BLaER1 (cell line): ENCODE data around the gene HOXA3.

Source experiments
- H3K27ac ChIP-seq: shearing (Covaris generic); formaldehyde crosslinking; 2 replicates; pipeline ENCODE4 v1.8.1; 2022
- H3K27me3 ChIP-seq: shearing (Covaris generic); formaldehyde crosslinking; 2 replicates; pipeline ENCODE4 v1.8.1; 2022
- H3K36me3 ChIP-seq: shearing (Covaris generic); formaldehyde crosslinking; 2 replicates; pipeline ENCODE4 v1.8.1; 2022
- H3K4me1 ChIP-seq: shearing (Covaris generic); formaldehyde crosslinking; 2 replicates; pipeline ENCODE4 v1.8.1; 2022
- H3K4me2 ChIP-seq: shearing (Covaris generic); formaldehyde crosslinking; 2 replicates; pipeline ENCODE4 v1.8.1; 2022
- H3K4me3 ChIP-seq: shearing (Covaris generic); formaldehyde crosslinking; 2 replicates; pipeline ENCODE4 v1.8.1; 2022
- H3K9ac ChIP-seq: shearing (Covaris generic); formaldehyde crosslinking; 2 replicates; pipeline ENCODE4 v1.8.1; 2022
- H3K9me3 ChIP-seq: shearing (Covaris generic); formaldehyde crosslinking; 2 replicates; pipeline ENCODE4 v1.8.1; 2022
- H4K20me1 ChIP-seq: shearing (Covaris generic); formaldehyde crosslinking; 2 replicates; pipeline ENCODE4 v1.8.1; 2022
- Cebpa-rat ChIP-seq: shearing (Covaris generic); IDR thresholded peaks from 2 replicates; pipeline ENCODE4 v1.8.1; 2022

HOXA3 gene

GRCh38 chr7:27143023-27143949 is 9.1 kb downstream of the HOXA3 start, which contains the start of gene HOXA5:
Gene HOXA5, minus strand, starts transcription at chr7:27143681. Its CDS starts 74 bp downstream, at chr7:27143607.
- Histone ChIP-seq H3K4me1 (0 out of 2 replicates have a peak, but pooled peaks cover 2% of the 10 kb centered on the region), H3K9ac (no peak within 1 kb of the TSS), H3K4me2 (no peak within 1 kb of the TSS), H3K9me3 (peaks cover 75% of the 10 kb centered on the region), H4K20me1 (no peaks in the 10 kb centered on the region), H3K27ac (no peak within 1 kb of the TSS), H3K27me3 (peaks cover 69% of the 10 kb centered on the region), H3K36me3 (peaks cover 20% of the 10 kb centered on the region), H3K4me3 (0 out of 2 replicates have a peak within 1 kb of the TSS, but pooled peaks have one; percentile 18)
- no peak for TF ChIP-seq Cebpa-rat

GRCh38 chr7:27142580-27143022 is 9.8 kb downstream of the HOXA3 start:
- Histone ChIP-seq H3K27me3 (peaks cover 62% of the 10 kb centered on the region), H3K9me3 (peaks cover 68% of the 10 kb centered on the region), H3K4me1 (peaks cover 2% of the 10 kb centered on the region; the same call in 1 of the 2 replicates), H3K27ac (no peak overlapping the region), H3K9ac (no peak overlapping the region), H3K4me3 (no peak overlapping the region), H3K4me2 (no peak overlapping the region), H4K20me1 (no peaks in the 10 kb centered on the region), H3K36me3 (peaks cover 20% of the 10 kb centered on the region)
- TF ChIP-seq Cebpa-rat: no peak

DNA sequence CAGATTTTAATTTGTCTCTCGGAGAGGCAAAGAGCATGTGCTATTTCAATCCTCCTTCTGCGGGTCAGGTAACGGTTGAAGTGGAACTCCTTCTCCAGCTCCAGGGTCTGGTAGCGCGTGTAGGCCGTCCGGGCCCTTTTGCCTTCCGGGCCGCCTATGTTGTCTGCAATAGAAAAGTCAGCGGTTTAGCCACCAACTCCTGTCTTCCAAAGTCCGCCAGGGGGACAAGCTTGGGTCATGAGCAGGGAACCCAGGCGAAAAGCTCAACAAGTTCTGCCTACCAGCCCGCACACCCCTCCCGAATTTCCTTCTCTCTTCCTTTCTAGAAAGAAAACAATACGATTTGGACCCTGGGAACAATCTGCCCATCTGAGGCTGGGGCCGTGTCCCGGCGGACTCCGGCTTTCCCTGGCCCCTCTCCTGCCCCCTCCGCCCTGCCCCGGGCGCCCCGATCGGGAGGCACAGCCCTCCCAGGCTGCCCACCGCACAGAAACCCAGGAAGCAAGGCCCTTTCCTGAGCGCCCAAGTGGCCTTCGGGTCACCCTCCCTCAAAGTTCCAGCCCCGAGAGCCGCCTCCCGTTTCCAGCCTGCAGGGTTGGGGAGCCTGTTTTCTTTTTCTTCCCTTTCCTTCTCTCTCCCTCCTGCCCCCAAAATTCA is 10.3 kb downstream of the HOXA3 start:
- peaks cover 8% of the 10 kb centered on the region for H3K4me1 ChIP-seq
- H3K4me3 ChIP-seq: no peak overlapping the region
- peaks cover 20% of the 10 kb centered on the region for H3K36me3 ChIP-seq
- H4K20me1 ChIP-seq: no peaks in the 10 kb centered on the region
- TF ChIP-seq Cebpa-rat: no peak
- no peak overlapping the region for H3K27ac ChIP-seq
- peaks cover 62% of the 10 kb centered on the region for H3K9me3 ChIP-seq
- no peak overlapping the region for H3K9ac ChIP-seq
- no peak overlapping the region for H3K4me2 ChIP-seq
- peaks cover 60% of the 10 kb centered on the region for H3K27me3 ChIP-seq

GRCh38 chr7:27141137-27141922 is 11.1 kb downstream of the HOXA3 start:
- Histone ChIP-seq H3K9ac (no peak overlapping the region), H4K20me1 (no peaks in the 10 kb centered on the region), H3K27ac (no peak overlapping the region), H3K4me1 (peaks cover 12% of the 10 kb centered on the region), H3K4me3 (no peak overlapping the region), H3K4me2 (no peak overlapping the region), H3K36me3 (peaks cover 20% of the 10 kb centered on the region), H3K27me3 (peaks cover 58% of the 10 kb centered on the region), H3K9me3 (peaks cover 57% of the 10 kb centered on the region)
- TF ChIP-seq Cebpa-rat: no peak

DNA sequence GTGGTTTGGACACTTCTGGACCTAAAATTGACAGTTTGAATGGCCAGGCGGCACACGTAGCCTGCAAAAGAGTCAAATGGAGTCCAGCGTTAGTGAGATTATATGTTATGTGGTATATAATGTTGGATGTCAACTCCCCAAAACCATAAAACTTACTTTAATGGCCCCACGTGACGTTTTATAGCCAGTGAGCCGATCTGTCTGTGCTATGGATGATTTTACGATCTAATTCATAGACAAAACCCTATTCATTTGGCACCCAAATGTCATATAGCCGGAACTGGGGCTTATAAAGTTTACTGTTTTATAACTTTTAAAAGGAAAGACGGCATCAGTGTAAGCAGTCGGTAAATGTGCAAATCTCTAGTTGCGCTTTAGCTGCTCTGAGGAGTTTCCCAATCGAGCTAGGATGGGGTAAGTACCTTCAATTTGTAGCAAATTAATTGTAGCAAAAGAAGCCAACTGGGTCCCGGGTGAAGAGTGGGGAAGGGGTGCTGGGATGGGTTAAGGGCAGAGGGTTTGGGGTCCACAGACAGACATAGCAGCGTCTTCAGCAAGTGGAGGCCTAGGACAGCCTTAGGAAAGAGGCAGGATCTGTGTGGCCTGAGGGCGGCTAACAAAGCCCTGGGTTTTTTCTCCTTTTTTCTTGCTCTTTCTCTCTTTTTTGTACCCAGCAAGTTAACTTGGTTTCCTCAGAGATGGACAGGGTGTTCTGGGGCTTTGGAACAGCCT is 12.1 kb downstream of the HOXA3 start:
- Histone ChIP-seq H3K4me2 (no peak overlapping the region), H4K20me1 (no peaks in the 10 kb centered on the region), H3K4me1 (peaks cover 22% of the 10 kb centered on the region), H3K36me3 (peaks cover 20% of the 10 kb centered on the region), H3K9me3 (peaks cover 51% of the 10 kb centered on the region), H3K4me3 (no peak overlapping the region), H3K9ac (no peak overlapping the region), H3K27ac (no peak overlapping the region), H3K27me3 (peaks cover 47% of the 10 kb centered on the region)
- TF ChIP-seq Cebpa-rat: no peak

- peaks cover 40% of the 10 kb centered on the region for H3K27me3 ChIP-seq
These were observed 12.9 kb downstream of the HOXA3 start for GRCh38 chr7:27139334-27140125.

GRCh38 chr7:27138985-27139333 is 13.4 kb downstream of the HOXA3 start:
- Histone ChIP-seq H3K9ac (no peak overlapping the region), H3K27ac (no peak overlapping the region), H3K4me3 (no peak overlapping the region), H3K36me3 (peaks cover 12% of the 10 kb centered on the region), H3K4me1 (peaks cover 30% of the 10 kb centered on the region), H3K4me2 (no peak overlapping the region), H4K20me1 (no peaks in the 10 kb centered on the region), H3K9me3 (peaks cover 37% of the 10 kb centered on the region), H3K27me3 (peaks cover 34% of the 10 kb centered on the region)
- no peak for TF ChIP-seq Cebpa-rat

More at GRCh38 chr7:27139334-27140125, 12.9 kb downstream of the HOXA3 start:
- H3K27ac ChIP-seq: no peak overlapping the region
- H3K36me3 ChIP-seq: peaks cover 14% of the 10 kb centered on the region
- no peak overlapping the region for H3K4me3 ChIP-seq
- H3K9me3 ChIP-seq: peaks cover 43% of the 10 kb centered on the region
- H3K4me1 ChIP-seq: peaks cover 29% of the 10 kb centered on the region
- TF ChIP-seq Cebpa-rat: no peak
- no peak overlapping the region for H3K9ac ChIP-seq
- no peak overlapping the region for H3K4me2 ChIP-seq
- no peaks in the 10 kb centered on the region for H4K20me1 ChIP-seq

DNA sequence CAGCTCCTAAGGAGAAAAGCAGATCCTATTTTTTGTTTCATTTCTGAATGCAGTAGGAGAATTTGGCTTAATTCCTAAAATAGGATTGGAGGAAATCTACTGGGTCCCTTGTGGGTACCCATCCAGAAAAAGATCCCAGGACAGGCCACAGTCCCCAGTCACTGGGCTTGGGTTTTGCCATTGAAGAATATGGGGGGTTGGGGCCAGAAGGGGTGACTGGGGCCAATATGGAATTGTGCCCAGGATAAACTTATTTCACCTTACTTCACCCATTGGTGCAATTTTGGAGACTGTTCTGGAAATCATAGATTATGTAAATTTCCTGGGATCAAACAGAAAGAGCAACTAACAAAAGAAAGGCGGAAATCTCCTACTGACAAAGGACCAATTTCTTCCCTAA is 13.9 kb downstream of the HOXA3 start:
- H3K36me3 ChIP-seq: 0 out of 2 replicates have a peak, but pooled peaks cover 8% of the 10 kb centered on the region
- no peak overlapping the region for H3K4me3 ChIP-seq
- no peak overlapping the region for H3K4me2 ChIP-seq
- peaks cover 30% of the 10 kb centered on the region for H3K4me1 ChIP-seq
- no peaks in the 10 kb centered on the region for H4K20me1 ChIP-seq
- H3K27me3 ChIP-seq: peaks cover 29% of the 10 kb centered on the region
- TF ChIP-seq Cebpa-rat: no peak
- H3K9me3 ChIP-seq: peaks cover 32% of the 10 kb centered on the region
- no peak overlapping the region for H3K27ac ChIP-seq
- H3K9ac ChIP-seq: no peak overlapping the region
